Erythroblast (primary cell): ENCODE measurements around the gene GRAPL.
"Not testable (repeated sequence)": the region's sequence is repeated elsewhere in the genome, so short reads cannot be mapped to it uniquely, and the experiment has no call there.

ENCODE experiments used
- GATA1 ChIP-seq: IDR thresholded peaks from 2 replicates; pipeline ENCODE4 v1.6.1; 2011; ENCODE audit warnings: low read depth, mild to moderate bottlenecking, control low read depth, low read length, moderate library complexity
- POLR2A ChIP-seq: IDR thresholded peaks from 2 replicates; pipeline ENCODE4 v1.6.1; 2011; ENCODE audit warnings: mild to moderate bottlenecking, low read length

- not testable (repeated sequence) for TF ChIP-seq POLR2A, GATA1
Observed at GRCh38 chr17:19093684-19094438, 33.5 kb upstream of the GRAPL start.
